ENCODE data around the gene ST6GALNAC4.

Gene ST6GALNAC4

DNA sequence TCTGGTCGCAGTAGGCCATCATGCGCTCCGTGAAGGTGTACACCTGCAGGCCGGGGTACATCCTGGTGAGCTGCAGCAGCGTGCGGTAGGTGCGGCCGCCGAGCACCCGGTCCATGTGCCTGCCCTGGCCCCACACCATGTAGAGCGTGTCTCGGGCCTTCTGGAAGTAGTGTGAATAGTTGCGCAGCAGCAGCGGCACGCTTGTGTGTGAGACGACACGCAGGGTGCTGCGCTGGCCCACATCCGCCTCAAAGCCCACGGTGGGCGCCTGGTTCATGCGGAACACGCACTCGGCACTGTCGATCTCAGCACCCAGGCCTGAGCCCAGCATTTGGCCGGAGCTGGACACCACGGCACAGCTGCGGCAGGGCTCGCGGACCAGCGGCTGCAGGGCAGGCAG is 4.5 kb downstream of the ST6GALNAC4 start:
- H3K4me3 ChIP-seq (ENCODE audit: low read depth, low read length) = no peak overlapping the region
- TF ChIP-seq, protein P1, sequence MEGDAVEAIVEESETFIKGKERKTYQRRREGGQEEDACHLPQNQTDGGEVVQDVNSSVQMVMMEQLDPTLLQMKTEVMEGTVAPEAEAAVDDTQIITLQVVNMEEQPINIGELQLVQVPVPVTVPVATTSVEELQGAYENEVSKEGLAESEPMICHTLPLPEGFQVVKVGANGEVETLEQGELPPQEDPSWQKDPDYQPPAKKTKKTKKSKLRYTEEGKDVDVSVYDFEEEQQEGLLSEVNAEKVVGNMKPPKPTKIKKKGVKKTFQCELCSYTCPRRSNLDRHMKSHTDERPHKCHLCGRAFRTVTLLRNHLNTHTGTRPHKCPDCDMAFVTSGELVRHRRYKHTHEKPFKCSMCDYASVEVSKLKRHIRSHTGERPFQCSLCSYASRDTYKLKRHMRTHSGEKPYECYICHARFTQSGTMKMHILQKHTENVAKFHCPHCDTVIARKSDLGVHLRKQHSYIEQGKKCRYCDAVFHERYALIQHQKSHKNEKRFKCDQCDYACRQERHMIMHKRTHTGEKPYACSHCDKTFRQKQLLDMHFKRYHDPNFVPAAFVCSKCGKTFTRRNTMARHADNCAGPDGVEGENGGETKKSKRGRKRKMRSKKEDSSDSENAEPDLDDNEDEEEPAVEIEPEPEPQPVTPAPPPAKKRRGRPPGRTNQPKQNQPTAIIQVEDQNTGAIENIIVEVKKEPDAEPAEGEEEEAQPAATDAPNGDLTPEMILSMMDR (IDR thresholded peaks at IDR 0.05; ENCODE audit: low read depth, low read length) = no peak

DNA sequence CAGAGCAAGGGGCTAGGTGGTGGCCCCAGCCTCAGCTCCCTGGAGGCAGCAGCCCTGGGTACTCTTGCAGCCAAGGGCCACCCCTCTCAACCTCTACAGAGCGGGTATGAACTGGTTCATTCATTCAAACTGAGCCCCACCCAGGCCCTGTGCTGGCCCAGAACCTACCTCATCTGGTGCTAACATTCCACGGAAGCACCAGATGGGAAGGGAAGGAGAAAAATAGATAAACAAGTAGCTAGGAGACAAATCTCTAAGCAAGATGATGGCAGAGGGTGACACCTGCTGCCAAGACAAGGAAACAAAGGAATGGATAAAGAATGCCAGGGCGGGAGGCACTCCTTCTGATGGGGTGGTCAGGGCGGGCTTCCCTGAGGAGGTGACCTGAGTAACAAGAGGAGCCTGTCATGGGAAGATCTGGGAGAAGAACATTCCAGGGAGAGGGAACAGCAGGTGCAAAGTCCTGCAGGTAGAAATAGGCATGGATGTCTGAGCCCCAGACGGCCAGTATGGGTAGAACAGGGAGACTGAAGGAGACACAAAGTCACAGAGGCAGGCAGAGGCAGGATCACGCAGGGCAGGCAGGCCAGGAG is 6.1 kb downstream of the ST6GALNAC4 start:
- H3K4me3 ChIP-seq (ENCODE audit: low read depth, low read length) = no peak overlapping the region
- TF ChIP-seq, protein P1 (IDR thresholded peaks at IDR 0.05; ENCODE audit: low read depth, low read length) = no peak

DNA sequence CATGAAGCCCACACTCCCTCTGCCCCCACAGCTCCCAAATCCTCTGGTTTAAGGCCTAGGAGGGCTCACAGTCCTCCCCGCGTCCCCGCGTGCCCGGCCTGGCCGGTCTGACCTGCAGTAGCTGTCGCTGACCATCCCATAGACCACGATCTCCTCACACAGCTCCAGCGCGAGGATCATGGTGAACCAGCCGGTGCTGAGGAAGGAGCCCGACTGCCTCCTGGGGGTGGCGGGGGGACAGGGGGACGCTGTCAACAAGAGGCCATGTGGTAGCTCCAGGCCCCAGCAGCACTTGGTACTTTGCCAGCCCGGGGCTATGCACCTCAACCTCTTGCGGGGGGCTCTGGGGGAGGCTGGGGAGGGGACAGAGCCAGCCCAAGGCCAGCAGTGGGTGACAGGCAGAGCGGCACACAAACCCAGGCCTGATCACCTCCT is 7.0 kb downstream of the ST6GALNAC4 start:
- H3K4me3 ChIP-seq (ENCODE audit: low read depth, low read length) = no peak overlapping the region
- TF ChIP-seq, protein P1 (IDR thresholded peaks at IDR 0.05; ENCODE audit: low read depth, low read length) = no peak

DNA sequence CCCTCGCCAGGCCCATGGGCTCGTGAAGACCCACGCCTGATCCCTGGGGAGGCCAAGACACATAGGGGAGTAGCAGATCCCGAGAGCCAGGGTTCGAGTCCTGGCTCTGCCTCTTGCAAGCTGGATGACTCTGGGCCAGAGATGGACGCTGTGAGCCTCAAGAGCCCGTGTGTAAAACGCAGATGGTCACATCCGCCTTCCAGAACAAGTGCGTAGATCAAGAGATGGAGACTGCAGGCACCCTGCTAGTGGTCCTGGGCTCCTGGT is 8.2 kb downstream of the ST6GALNAC4 start:
- TF ChIP-seq, protein P1 (IDR thresholded peaks at IDR 0.05; ENCODE audit: low read depth, low read length) = no peak
- H3K4me3 ChIP-seq (ENCODE audit: low read depth, low read length) = no peak overlapping the region

DNA sequence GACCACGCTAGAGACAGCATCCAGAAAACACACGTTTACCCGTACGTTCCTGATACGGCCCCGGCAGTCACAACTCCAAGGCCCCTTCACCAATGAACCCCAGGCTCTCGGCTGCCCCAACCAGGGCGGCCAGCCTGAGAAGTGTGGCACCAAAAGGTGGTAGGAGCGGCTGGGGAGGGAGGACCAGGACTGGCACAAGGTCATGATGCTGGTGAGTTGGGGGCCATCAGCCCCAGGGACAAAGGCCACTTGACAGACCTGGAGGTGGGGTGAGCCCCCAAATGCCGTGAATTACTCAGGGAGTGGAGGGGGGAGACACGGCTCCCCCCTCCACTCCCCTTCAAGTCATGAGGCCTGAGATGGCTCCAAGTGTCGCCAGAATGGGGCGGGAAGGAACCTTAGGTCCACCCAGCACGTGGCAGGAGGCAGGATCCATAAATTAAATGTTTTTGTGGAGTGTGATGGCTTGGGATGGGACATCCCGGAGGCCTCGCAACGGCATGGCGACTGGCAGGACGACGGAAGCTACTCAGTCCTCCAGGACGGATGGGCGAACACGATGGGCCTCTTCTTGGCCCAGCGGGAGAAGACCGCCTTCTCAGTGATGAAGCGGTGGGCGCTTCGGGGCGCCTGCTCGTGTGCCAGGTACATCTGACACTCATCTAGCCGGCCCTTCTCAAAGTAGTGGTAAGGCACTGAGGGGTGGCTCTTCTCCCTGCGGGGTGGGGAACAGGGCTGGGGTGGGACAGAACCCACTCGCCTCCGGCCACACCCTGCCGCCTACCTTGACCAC is 8.8 kb downstream of the ST6GALNAC4 start:
- H3K4me3 ChIP-seq (ENCODE audit: low read depth, low read length) = no peak overlapping the region
- TF ChIP-seq, protein P1 (IDR thresholded peaks at IDR 0.05; ENCODE audit: low read depth, low read length) = no peak

DNA sequence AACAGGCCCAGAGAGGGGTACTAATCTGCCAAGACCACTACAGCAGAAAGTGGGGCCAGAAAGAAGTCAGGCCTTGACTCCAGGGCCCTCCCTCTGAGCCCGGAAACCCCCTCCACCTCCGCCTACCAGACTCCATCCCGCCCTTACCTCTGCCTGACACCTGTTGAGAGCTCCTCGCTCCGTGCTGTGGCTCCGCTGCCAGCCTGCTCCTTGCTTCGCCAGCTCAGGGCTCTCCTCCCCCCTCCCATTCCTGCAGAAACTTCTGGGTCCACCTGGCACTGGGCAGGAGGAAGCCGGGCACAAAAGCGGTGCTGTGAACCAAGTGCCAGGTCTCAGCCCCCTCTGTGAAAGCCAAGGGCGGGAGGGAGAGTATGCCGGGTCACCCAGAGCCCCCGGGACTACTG is 11.1 kb downstream of the ST6GALNAC4 start:
- no peak overlapping the region for H3K4me3 ChIP-seq (ENCODE audit: low read depth, low read length)
- TF ChIP-seq, protein P1 (IDR thresholded peaks at IDR 0.05; ENCODE audit: low read depth, low read length) = no peak

DNA sequence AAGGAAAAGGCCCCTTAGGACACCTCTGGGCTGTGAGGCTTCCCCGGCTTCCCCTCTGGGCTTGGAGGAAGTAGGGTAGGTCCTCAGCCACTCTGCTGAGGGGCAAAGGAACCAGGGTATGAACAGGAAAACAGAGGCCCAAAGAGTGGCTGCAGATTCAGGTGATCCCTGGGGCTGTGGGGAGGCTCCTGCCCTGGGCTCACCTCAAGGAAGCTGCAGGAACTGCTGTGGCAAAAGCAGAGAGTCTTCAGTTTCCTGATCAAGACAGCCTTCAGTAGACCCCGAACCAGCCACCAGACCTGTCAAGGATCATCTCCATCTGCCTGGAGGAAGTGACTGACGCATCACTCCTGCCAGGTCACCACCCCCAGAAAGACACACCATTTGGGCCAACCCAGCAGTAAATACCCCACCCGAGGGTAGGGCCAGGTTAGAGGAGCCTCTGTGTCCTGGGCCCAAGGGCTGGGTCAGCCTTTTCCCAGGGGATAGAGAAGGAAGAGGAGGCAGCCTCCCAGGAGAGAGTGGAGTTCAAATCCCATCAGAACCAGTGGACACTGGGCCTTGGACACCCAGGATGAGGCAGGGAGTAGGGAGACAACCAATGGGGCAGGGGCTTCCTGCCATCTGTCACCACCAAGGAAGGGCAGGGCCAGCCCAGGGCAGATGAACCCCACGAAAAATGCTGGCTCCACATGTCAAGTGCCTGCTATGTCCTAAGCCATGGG is 11.7 kb downstream of the ST6GALNAC4 start:
- TF ChIP-seq, protein P1 (IDR thresholded peaks at IDR 0.05; ENCODE audit: low read depth, low read length) = no peak
- H3K4me3 ChIP-seq (ENCODE audit: low read depth, low read length) = no peak overlapping the region
